GM10266 (cell line): ENCODE results near the gene UBE2L5.
A peak's percentile ranks its signal among the peaks of the same experiment; 100 is the strongest.

Source experiments
- DNase-seq: peaks from one replicate; pipeline ENCODE4 v3.0.0; 2012; ENCODE audit errors: extremely low spot score
- TF ChIP-seq, protein P1 (sequence below): IDR thresholded peaks from 2 replicates; pipeline ENCODE4 v1.5.1; 2012; ENCODE audit warnings: mild to moderate bottlenecking, low read depth; ENCODE audit not compliant: control insufficient read depth, insufficient read depth; ENCODE audit errors: missing control alignments

Gene UBE2L5

GRCh38 chr13:30416471-30416870 lies 5.8 kb upstream of the UBE2L5 start:
- TF ChIP-seq, protein P1, sequence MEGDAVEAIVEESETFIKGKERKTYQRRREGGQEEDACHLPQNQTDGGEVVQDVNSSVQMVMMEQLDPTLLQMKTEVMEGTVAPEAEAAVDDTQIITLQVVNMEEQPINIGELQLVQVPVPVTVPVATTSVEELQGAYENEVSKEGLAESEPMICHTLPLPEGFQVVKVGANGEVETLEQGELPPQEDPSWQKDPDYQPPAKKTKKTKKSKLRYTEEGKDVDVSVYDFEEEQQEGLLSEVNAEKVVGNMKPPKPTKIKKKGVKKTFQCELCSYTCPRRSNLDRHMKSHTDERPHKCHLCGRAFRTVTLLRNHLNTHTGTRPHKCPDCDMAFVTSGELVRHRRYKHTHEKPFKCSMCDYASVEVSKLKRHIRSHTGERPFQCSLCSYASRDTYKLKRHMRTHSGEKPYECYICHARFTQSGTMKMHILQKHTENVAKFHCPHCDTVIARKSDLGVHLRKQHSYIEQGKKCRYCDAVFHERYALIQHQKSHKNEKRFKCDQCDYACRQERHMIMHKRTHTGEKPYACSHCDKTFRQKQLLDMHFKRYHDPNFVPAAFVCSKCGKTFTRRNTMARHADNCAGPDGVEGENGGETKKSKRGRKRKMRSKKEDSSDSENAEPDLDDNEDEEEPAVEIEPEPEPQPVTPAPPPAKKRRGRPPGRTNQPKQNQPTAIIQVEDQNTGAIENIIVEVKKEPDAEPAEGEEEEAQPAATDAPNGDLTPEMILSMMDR, result no peak
- no peak for DNase-seq

- TF ChIP-seq, protein P1, result no peak
- DNase-seq, result no peak
Measured at GRCh38 chr13:30418075-30418716, 4.1 kb upstream of the UBE2L5 start.

- DNase-seq, result no peak
- TF ChIP-seq, protein P1, result no peak
Measured at GRCh38 chr13:30418717-30419459, 3.4 kb upstream of the UBE2L5 start.

DNA sequence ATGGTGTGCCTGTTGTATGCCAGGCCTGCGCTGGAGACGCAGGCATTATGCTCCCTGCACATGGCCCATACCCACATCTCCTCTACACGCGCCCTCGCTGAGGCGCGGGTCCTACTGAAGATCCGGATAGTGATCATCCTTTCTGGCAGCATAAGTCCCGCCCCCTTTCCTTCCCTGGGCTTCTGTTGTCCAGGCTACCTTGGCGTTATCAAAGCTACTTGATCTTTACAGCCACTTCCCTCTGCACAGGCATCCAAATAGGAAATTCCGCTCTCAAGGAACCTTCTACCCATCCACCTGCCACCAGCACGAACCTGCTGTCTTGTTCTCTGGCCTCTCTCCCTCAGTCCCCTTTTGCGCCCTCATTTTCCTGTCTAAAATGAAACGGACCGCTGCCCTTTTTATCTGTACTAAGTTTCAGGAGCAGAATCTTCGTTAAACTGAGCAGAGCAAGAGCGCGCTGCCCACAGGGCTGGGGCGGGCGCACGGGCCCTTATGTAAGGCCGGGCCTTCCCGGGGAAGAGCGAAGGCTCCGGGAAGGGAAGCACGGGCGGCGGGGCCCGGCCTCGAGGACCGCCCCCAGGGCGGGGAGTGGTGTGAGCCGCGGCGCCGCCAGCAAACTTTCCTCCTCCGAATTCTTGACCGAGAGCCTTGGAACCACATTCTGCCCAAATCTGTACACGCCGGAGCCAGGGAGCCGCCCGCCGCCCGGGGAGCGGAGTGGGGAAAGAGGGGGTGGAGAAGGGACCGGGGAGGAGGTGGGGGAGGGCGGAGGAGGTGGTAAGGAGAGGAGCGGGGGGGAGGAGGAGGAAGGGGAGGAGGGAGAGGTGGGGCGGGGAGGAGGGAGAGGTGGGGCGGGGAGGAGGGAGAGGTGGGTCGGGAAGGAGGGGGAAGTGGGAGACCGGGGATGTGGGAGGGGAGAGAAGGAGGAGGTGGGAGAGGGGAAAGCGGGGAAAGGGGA lies 920 bp upstream of the UBE2L5 start:
- peak; percentile 69 for DNase-seq

GRCh38 chr13:30423891-30424290 lies 1.6 kb downstream of the UBE2L5 start:
- TF ChIP-seq, protein P1, result no peak
- no peak for DNase-seq

More for the DNA sequence above, 920 bp upstream of the UBE2L5 start:
- TF ChIP-seq, protein P1, result no peak

- no peak for DNase-seq
- TF ChIP-seq, protein P1, result no peak
Measured at GRCh38 chr13:30429235-30429634, 6.9 kb downstream of the UBE2L5 start.
